HG03139 (cell line): ENCODE data around the gene WNT6.

Experiments
- ATAC-seq: cut with Tn5 transposase; IDR thresholded peaks from one replicate; pipeline ENCODE4 v1.9.1; 2021; ENCODE audit not compliant: unreplicated experiment

WNT6 gene

DNA sequence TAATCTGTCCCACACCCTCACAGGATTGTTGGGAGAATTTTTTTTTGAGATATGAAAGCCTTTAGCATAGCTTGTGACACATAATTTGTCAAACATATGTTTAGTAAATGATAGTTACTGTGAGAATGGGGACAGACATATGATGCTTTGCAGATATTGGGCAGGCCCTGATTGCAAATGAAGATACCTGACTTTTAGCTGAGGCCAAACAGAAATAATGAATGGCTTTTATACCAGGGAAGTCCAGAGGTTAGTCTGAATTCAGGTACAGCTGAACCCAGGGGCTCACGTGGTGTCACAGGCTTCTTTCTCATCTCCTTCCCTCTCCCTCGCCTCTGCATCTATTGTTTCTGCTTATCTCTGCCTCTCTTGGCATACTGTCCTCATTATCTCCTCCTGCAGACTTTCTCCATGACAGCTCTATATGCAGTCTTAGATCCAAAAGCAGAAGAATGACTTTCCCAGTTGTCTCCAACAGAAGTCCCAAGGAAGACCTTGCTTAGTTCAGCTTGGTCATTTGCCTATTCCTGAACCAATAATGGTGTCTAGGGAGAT, 16.2 kb downstream of the WNT6 start:
- ATAC-seq = no peak

DNA sequence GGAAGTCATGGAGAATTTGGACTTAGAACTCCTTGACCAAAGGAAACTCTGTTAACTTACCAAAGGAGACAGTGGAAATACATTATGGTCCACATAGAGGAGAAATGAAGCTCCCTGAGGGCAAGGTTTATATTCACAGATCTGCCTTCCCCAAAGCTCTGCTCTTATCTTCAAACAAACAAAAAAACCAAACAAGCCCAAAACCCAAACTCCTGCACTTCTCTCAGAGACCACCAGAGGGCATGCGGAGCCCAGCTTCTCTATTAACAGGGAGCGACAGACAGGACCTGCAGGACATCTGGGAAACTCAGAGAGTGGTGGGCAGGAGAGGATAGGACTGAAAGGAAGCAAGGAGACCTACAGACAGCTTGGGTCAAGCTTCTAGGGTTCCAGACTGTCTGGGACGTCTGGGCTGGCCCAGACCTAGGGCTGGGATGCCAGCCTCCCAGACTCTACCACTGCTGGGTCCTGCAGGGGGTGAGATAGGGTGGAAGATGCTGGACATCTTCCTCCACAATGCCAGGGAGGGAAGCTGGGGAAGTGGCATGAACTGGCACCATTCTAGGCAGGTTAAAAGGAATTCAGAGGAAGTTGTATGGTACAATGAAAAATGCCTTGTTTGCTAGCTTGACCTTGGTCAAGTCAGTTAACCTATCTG, 17.1 kb downstream of the WNT6 start:
- ATAC-seq = no peak

DNA sequence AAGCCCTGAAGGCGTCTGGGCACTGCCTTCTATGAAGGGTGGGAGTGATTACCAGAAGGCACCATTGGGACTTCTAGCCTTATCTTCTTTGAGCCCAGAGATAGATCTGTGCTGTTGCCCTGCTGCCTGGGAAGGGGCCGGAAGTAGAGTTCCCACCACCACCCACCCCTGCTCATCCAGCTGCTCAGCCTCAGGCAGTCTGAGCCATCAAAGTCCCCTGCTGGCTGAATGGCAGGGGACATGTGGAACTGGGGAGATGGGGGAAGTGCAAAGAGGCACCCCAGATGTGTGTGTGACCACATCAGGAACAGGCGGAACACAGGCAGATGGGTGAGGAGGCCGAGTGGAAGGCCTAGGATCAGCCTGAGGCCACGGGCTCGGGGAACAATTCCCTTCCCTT, 17.7 kb downstream of the WNT6 start:
- ATAC-seq = no peak

DNA sequence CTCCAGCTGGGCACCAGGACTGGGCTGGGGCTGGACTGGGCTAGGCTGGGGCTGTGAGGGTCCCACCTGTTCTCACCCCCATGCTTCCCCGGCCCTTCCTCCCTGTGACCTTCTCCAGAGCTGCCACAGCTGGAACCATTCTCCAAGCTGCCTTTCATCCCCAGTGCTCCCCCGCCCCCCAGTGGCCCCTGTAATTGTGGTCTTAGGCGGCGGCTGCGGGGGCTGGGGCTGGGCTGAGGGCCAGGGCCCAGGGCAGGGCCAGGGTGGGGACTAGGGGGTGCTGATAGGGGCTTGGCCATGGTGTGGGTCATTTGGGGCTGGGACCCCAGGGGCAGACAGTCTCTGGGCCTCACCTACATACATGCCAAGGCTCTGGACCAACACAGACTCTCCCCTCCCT, 18.3 kb downstream of the WNT6 start:
- no peak for ATAC-seq

DNA sequence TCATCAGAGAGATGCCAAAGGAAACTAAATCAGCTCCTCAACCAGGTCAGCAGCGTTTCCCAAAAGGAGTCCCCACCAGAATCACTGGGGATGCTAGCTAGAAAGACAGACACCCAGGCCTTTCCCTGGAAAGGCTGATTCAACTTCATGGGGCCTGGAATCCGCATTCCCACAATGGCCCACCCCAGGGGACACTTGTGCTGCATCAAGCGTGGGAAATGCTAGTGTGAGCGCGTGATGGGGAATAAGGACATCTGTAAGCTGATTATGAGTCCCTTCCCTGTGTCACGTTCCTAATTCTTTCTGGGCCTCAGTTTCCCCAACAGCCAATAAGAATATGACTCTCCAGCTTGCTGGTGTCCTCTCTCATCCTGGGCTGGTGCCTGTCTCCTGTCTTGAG, 18.9 kb downstream of the WNT6 start:
- no peak for ATAC-seq

DNA sequence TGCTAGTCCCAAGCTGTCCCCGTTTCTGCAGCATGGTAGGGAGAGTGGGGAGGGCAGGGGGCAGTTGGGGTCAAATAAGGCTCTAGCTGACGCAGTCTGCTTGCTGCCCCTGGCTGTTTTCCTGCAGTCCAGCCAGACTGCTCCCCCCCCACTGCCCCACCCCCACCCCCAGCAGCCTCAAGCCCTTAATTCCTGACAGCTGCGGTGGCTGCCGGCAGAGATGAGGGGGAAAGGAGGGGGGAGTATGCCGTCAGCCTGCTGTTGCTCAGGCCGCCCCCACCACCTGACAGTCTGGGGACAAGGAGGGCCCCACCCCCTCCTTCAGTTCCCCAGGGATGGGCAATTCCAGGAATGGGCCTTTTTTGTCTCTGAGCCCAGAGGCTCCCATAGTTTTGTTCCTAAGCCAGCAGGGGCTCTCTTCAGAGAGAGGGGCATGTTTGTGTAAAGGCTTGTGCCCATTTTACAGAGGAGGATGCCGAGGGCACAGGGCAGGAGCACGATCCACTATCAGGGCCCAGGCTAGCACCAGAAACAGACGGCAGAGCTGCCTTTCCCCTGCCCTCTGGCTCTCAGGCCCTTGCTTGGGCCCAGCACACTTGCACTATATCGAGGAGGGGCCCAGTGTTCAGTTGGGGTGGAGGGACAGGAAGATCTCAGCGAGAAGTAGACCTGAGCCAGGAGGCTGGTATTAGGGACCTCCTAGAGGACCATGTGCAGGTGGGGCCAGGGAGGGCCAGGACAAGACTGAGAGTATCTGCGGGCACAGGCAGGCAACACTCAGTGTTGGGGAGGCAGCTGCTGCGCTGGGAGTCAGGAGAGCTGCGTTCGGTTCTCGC, 19.5 kb downstream of the WNT6 start:
- no peak for ATAC-seq

DNA sequence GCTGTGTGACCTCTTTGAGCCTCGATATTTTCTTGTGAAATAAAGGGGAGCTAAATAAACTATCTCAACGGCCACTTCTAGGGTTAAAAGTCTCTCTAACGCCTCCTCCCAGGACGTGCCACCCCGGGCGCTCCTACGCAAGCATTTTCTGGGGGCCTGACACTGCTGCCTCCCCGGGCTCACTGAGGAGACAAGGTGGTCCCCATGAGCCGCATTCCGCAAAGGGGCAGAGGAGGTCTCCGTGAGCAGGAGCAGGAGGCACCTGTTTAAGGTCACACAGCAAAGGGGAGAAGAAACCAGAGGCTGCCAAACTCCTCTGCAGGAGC, 20.1 kb downstream of the WNT6 start:
- ATAC-seq = no peak

DNA sequence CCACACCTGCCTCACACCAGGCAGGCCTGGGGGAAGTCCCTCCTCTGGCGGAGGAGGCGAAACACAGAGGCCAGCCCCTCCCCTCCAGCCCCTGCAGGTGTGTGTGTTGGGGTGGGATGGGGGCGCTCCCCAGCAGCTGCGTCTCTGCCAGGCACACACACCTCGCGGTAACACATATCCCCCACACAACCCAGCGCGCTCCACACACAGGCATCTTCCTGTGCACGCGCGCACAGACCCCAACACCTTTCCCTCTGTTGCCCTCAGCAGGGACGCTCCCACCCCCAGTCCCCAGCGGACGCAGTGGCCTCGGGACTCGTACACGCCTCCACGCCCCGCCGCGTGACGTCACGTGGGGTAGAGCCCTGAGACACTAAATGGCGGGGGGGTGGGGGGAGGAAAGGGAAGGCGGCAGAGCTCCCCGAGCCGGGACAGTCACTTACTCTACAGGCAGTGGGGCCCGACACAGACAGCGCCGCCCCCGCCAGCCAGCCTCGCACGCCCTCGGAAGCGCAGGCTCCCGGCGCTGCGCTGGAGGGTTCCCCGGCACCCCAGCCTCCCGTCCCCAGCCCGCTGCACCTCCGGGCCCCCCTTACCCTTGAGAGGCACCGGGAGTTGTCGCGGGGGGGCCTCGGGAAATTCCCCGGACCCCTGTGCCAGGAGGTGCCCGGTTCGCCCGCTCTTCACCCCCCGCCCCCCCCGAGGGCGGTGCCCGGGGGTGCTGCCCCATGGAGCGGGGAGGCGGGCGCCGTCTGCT, 20.7 kb downstream of the WNT6 start, which contains the start of gene WNT10A:
Gene WNT10A, plus strand, starts transcription at position 751 of the 757 bp plus-strand sequence. CDS start 144 bp downstream, outside the sequence.
- peak; percentile 58 for ATAC-seq

DNA sequence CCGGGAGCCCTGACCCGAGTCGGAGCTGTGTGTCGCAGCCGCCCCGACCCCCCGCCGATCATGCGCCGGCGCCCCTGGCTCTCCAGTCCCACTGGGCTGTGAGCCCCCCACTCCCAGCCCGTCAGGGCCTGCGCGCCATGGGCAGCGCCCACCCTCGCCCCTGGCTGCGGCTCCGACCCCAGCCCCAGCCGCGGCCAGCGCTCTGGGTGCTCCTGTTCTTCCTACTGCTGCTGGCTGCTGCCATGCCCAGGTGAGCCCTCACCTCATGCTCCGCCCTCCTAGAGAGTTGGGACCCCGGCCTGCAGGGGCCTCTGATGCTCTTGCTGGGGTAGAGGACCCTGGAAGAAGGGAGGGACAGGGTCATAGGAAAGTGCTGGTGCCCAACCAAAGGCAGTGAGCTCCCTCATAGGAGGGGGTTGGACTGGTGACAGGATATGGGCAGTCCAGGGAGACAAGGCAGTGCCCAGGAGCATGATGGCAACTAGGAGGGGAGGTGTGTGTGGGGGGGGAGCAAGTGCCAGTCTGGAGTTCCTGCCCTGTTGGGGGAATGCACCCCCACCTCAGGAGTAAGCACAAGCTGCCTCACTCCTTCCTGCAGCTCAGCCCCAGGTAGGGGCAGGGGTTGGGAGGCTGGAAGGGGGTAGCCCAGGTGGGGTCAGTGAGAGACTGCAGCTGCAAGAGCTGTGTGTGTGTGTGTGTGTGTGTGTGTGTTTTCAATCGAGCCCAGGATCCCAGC, 21.4 kb downstream of the WNT6 start:
- peak; percentile 2 for ATAC-seq

DNA sequence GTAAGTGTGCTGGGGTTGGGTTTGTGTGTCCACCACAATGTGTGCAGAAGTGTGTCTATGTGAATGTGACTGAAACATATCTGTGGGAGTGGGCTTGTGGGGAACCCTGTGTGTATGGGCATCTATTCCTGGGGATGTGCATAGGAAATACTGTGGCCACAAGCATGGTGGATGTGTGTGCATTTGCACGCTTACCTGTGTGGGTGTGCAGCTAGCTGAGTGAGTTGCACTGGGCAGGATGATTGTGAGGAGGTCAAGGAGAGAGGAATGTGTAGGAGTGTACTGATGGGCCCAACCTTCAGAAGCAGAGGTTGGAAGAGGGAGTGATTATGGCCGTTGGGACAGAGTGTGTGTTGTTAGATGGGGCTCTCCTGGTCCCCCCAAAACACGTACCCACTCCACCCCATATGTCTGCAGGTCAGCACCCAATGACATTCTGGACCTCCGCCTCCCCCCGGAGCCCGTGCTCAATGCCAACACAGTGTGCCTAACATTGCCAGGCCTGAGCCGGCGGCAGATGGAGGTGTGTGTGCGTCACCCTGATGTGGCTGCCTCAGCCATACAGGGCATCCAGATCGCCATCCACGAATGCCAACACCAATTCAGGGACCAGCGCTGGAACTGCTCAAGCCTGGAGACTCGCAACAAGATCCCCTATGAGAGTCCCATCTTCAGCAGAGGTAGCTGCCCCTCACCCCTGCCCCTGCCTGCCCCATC, 22.3 kb downstream of the WNT6 start:
- ATAC-seq = no peak

DNA sequence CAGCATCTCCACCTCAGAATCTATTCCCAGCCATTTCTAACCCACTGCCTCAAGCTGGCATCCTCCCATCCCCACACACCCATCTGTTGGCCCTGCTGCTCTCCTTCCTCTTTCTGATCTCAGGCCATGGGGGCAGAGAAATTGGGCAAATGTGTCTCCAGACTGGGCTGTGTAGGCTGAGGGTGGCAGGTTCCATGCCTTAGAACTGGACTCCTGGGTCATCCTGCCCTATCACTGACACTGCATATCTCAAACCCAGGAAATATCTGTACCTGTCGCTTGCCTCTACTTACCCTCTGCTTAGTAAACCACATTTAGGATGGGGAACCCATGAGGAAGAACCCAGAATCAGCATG, 22.8 kb downstream of the WNT6 start:
- ATAC-seq = no peak

DNA sequence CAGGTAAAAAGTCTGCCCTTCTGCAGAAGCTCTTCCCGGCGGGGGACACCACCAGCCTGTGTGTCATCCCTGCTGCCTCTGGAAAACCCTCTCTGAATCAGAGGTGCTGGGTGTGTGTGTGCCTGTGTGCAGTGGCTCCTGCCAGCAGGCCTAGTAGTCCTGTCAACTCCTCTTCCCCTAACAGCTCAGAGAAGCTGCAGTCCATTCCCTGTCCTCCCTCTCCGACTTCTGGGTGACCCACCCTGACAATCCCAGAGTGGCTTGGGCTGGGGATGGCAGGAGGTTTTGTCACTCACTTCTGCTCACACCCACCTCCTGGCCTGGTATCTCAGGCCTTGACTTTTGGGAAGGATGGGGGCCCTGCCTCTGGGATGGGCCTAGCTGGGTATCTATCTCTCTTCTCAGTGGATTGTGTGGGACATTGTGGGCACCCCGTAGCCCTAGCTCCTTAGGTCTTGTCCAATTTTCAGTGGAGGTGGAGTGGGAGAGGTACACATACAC, 23.3 kb downstream of the WNT6 start:
- no peak for ATAC-seq

DNA sequence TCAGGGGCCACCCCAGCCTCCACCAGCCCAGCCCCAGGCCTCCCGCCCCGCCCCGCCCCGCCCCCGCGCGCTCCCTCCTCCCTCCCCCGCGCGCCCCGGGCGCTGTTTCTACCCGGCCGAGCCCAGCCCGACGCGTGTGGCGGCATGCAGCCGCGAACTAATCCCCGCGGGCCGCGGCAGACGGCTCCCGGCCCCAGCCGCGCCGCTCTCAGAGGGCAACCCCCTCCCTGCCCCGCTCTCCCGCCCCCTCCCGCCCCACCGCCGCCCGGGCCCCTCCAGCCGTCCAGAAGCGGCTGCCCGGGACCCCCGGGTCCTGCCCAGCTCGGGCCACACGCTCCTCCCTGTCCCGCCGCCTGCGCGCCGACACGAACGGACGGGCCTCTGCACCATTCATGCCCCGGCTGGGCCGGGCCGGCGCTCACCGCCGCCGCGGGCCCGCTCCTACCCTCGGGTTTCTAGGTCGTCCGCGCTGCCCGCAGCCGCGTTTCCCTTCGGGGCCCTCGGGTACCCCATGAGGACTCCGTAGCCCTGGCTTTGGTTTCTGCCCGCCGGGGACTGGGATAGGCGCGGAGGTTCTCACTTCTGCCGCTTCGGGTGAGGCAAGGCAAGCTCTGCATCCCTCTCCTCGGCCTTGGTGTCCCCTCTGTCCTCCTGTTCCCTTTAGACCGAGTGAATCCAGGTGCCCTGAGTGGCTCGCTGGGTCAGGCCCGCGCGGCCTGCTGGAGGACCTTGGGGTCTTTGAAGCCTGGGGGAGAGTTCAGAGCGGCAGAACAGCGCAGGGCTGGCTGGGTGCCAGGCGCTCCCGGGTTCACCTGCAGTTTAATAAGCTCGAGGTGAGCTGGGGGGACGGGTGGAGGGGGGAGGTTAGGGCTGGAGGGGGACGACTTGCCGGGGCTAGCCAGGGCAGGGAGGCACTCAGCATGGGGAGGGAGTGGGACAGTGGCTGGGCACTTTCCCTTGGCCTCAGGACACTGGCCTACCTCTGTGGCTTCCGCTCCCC, 24.2 kb downstream of the WNT6 start:
- ATAC-seq = no peak

DNA sequence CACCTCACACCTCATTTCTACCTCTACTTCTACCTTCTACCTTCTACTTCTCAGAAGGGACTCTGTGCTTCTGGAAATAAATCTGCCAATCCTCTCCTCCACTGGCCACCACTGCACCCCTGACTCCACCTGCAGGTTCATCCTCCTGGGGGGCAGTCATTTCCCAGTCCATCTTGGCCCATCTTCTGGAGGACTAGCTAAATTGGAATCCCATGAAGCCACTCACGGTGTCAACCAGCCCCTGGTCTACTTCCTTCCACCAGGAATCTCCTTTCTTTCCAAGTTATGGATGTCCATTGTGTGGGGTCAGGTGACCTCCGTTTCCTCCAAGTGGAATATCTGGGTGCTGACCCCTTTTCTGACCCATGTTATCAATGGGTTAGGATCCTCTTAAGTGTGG, 24.9 kb downstream of the WNT6 start:
- no peak for ATAC-seq

DNA sequence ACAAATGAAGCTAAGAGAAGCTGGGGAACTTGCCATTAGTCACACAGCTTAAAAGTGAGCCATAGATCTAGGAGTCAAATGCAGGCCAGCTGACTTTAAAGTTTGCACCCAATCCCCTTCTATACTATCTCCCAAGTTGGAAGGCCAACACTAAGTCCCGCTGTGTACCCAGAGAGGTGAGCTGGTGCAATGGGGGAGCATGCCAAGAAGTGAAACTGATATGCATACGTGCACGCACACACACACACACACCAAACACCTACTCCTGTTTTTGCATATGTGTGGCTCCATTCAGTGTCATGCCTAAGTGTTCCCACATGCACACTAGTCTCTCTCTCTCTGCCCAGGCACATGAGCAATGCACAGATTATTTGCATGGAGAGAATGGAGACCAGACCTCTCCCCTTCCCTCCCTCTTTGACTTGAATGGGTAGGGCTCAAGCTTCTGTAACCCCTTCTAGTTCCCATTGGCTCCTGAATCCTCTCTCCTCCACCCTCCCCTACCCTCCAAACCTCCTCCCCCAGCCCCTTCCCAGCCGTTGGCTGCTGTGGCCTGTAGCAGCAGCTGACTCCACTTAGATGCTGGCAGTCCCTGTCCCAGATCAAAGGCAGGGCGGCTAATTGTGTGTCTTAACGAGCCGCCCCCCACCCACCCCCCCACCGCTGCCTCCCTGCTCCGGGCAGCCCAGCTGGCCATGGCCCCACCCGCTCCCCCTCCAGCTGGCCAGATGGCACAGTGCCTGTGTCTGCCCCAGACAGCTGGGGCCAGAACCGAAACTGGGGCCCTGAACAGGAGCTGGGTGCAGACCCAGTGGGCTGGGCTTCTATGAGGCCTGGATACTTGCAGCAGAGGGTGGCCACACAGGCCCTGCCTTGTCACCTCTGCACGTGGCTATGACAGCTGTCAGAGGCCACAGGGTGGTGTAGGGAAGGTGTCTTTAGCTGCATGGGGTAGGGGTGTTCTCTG, 26.7 kb downstream of the WNT6 start:
- peak; percentile 43 for ATAC-seq

DNA sequence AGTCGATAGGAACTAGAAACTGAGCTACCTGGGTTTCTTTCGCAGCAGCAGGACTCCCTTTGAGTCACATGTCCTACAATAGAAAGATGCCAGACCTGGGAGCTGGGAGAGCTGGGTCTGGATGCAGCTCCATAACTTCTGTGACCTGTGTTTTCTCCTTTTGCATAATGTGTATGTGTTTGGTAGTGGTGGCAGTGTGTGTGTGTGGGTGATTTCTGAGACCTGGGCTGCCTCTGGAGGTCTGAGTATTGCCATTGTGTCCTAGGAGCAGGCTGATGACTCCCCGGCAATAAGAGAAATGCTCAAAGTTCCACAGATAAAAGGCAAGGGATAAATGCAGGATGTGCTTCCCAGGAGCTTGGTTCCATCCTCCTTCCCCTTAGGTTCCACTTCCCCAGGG, 27.5 kb downstream of the WNT6 start:
- ATAC-seq = no peak

DNA sequence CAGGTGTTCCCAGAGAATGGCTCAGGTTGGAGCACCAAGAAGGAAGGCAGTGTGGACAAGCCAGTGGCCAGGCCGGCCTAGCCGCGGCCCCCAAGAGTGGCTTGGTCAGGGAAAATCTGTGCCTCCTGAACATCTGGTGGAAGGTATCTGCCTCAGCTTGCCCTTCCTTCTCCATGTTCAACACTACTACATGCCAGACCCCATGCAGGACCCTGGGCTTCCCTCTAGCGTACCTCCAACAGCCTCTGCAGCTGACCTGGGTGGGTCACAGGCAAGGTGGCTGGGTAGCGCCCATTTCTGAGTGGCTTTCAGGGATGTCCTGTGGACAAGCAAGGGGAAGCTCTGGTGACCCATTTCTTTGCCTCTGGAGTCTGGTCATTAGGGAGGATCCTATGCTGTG, 28.7 kb downstream of the WNT6 start:
- ATAC-seq = no peak

DNA sequence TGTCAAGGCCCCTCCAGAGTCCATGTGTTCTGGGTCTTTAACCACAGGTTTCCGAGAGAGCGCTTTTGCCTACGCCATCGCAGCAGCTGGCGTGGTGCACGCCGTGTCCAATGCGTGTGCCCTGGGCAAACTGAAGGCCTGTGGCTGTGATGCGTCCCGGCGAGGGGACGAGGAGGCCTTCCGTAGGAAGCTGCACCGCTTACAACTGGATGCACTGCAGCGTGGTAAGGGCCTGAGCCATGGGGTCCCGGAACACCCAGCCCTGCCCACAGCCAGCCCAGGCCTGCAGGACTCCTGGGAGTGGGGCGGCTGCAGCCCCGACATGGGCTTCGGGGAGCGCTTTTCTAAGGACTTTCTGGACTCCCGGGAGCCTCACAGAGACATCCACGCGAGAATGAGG, 30.3 kb downstream of the WNT6 start:
- no peak for ATAC-seq
